HepG2 (cell line): ENCODE results near the gene EYA3.

Experiments
- BCL3 ChIP-seq: sonication (generic); formaldehyde crosslinking; IDR thresholded peaks from 2 replicates; pipeline ENCODE4 v1.5.1; 2020; ENCODE audit warnings: mild to moderate bottlenecking, missing genetic modification reagents, moderate library complexity
- CTCF ChIP-seq: sonication (generic); formaldehyde crosslinking; IDR thresholded peaks from 2 replicates; pipeline ENCODE4 v1.5.0; 2020; ENCODE audit warnings: mild to moderate bottlenecking, missing genetic modification reagents, moderate library complexity
- ELF4 ChIP-seq: sonication (generic); formaldehyde crosslinking; IDR thresholded peaks from 2 replicates; pipeline ENCODE4 v1.5.0; 2020; ENCODE audit warnings: missing genetic modification reagents, mild to moderate bottlenecking, moderate library complexity, borderline replicate concordance
- HNF4A ChIP-seq: sonication (generic); formaldehyde crosslinking; IDR thresholded peaks from 2 replicates; pipeline ENCODE4 v1.4.0; 2020; ENCODE audit warnings: missing genetic modification reagents
- JARID2 ChIP-seq: sonication (generic); formaldehyde crosslinking; IDR thresholded peaks from 2 replicates; pipeline ENCODE4 v1.8.1; 2023; ENCODE audit warnings: missing genetic modification reagents, inconsistent platforms; ENCODE audit not compliant: insufficient replicate concordance
- NAIF1 ChIP-seq: sonication (generic); formaldehyde crosslinking; IDR thresholded peaks from 2 replicates; pipeline ENCODE4 v1.5.0; 2020; ENCODE audit warnings: mild to moderate bottlenecking, missing genetic modification reagents, borderline replicate concordance
- RORA ChIP-seq: sonication (generic); formaldehyde crosslinking; IDR thresholded peaks from 2 replicates; pipeline ENCODE4 v1.5.0; 2020; ENCODE audit warnings: mild to moderate bottlenecking, missing genetic modification reagents, moderate library complexity
- SIX1 ChIP-seq: sonication (generic); formaldehyde crosslinking; IDR thresholded peaks from 2 replicates; pipeline ENCODE4 v1.4.0; 2020; ENCODE audit warnings: missing genetic modification reagents, borderline replicate concordance
- SMC3 ChIP-seq: IDR thresholded peaks from 2 replicates; pipeline ENCODE4 v1.6.1; 2011; ENCODE audit warnings: low read length, improper control_type of control experiment
- ZNF274 ChIP-seq: sonication (generic); formaldehyde crosslinking; IDR thresholded peaks from 2 replicates; pipeline ENCODE4 v1.5.1; 2020; ENCODE audit warnings: mild to moderate bottlenecking, missing genetic modification reagents
- TF ChIP-seq, protein P1 (sequence below): sonication (generic); formaldehyde crosslinking; IDR thresholded peaks from 2 replicates; pipeline ENCODE4 v1.8.1; 2023; ENCODE audit warnings: mild to moderate bottlenecking, inconsistent platforms, moderate library complexity, missing genetic modification reagents, borderline replicate concordance

GRCh38 chr1:28026329-28026728, 62.1 kb downstream of the EYA3 start:
- TF ChIP-seq NAIF1 (CRISPR knock-in tag) (no peak), BCL3 (CRISPR knock-in tag) (no peak), SIX1 (no peak), HNF4A (CRISPR knock-in tag) (no peak), JARID2 (CRISPR knock-in tag) (no peak), ELF4 (CRISPR knock-in tag) (no peak), ZNF274 (no peak), SMC3 (no peak), CTCF (CRISPR knock-in tag) (no peak), RORA (CRISPR knock-in tag) (no peak)
- TF ChIP-seq, protein P1, sequence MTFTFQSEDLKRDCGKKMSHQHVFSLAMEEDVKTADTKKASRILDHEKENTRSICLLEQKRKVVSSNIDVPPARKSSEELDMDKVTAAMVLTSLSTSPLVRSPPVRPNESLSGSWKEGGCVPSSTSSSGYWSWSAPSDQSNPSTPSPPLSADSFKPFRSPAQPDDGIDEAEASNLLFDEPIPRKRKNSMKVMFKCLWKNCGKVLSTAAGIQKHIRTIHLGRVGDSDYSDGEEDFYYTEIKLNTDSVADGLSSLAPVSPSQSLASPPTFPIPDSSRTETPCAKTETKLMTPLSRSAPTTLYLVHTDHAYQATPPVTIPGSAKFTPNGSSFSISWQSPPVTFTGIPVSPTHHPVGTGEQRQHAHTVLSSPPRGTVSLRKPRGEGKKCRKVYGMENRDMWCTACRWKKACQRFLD (CRISPR knock-in tag): no peak
